Esophagus squamous epithelium (tissue), 4 donors: ENCODE data around the gene GFRA3.

ENCODE experiments used
- CTCF ChIP-seq, 6 experiments: fragments of 450-650 bp in 4 of 6; fragments of 200-600 bp in 2 of 6; sonication (generic) in 2 of 6; IDR thresholded peaks; one replicate each; pipeline ENCODE4 v1.5.1; 2016 to 2019; ENCODE audit warnings: antibody characterized with exemption in 6 of 6, mild to moderate bottlenecking in 4 of 6, moderate library complexity in 4 of 6
- POLR2A ChIP-seq, 4 donors: fragments of 450-650 bp; IDR thresholded peaks; one replicate each; pipeline ENCODE4 v1.6.1; 2017; ENCODE audit warnings: antibody characterized with exemption in 4 of 4, mild to moderate bottlenecking in 4 of 4, moderate library complexity in 3 of 4

- TF ChIP-seq POLR2A (IDR thresholded peaks at IDR 0.05): no peak
- TF ChIP-seq CTCF (IDR thresholded peaks at IDR 0.05): no peak
Observed at GRCh38 chr5:138233280-138233679, 41.1 kb downstream of the GFRA3 start.
